Fibroblast of peridontal ligament (primary cell): ENCODE measurements around the gene IGF2BP3.

Source experiments
- DNase-seq: peaks from one replicate; pipeline ENCODE4 v3.0.0-alpha.2; 2010; ENCODE audit errors: extremely low read depth

The IGF2BP3 gene

DNA sequence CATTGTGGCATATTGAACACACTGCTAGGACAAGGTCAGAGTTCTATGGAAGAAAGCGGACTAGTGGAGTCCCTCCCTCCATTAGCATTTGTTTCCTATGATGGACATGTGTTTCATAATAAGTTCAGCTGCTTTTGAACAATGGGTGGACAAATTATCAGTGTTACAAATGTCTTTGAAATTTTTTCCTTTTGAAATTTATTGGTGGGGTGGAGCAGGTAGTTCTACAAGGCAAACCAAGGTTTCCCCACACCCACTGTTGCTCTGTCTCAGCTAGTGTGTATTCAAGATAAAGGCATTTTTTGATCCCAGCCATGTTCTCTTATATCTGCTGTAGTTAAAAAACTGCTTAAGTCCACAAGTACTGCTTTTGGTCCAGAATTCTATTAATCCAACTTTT, 91.3 kb downstream of the IGF2BP3 start:
- DNase-seq, result no peak

GRCh38 chr7:23377134-23377533, 93.2 kb downstream of the IGF2BP3 start:
- no peak for DNase-seq

GRCh38 chr7:23373151-23374004, 96.9 kb downstream of the IGF2BP3 start:
- DNase-seq, result no peak

DNA sequence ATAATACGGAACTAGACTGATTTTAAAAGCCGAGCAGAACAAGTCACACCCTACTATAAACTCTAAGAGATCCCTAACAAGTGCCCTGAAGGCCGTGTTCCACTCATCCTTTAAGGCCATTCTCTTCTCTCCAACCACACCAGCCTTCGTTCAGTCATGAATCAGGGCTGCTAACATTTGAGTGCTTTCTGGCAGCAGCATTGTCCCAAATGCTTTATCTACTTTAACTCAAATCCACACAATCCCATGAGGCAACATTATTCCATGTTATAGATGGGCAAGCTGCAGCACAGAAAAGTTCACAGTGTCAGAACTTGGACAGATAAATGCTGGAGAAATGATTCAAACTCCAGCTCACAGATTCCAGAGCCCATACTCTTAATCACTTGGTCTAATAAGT, 97.7 kb downstream of the IGF2BP3 start:
- no peak for DNase-seq

GRCh38 chr7:23371654-23372053, 98.6 kb downstream of the IGF2BP3 start:
- no peak for DNase-seq

- no peak for DNase-seq
These were observed 100.4 kb downstream of the IGF2BP3 start for GRCh38 chr7:23369695-23370404.

DNA sequence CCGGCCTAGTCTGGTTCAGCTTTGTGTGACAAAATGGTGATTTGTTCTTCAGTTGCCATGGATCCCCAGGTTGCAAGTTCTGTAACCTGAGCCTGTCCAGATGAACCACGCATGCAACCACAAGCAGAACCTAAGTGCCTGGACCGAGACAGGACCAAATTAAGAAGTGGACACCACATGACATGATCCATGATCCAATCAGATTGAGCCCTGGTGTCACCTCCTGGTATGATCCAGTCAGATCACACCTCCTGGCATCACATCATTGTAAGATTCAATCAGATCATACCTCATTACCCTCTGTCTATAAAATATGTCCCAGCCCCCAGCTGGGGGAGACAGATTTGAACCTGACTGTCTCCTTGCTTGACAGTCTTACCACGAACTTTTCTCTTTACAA, 101.2 kb downstream of the IGF2BP3 start:
- DNase-seq, result no peak

DNA sequence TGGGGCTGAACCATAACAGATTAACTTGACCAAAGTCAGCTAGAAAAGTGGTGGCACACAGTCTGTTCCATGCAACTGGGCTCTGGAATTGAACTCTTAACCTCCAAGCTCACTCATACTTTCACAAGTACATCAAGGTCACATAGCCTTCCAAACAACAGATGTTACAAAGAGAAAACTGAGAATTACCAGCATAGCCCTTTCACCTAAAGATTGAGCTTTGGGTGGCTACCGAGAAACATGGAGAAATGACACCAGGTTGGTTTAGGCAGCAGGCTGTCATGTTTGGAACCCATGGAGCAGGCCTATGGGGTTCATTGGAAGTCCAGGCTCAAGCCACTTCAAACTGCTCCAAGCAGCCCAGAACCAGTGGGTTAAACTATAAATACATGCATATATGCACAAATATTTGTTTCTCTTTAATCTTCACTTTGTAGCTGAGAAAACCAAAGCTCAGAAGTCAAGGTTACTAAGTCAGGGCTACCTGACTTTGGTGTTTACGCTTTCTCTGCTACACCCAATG, 112.1 kb downstream of the IGF2BP3 start:
- DNase-seq, result no peak

GRCh38 chr7:23357190-23358093, 112.8 kb downstream of the IGF2BP3 start:
- peak; percentile 66 for DNase-seq

- peak; percentile 42 for DNase-seq
These were observed 113.6 kb downstream of the IGF2BP3 start for GRCh38 chr7:23356726-23357125.

DNA sequence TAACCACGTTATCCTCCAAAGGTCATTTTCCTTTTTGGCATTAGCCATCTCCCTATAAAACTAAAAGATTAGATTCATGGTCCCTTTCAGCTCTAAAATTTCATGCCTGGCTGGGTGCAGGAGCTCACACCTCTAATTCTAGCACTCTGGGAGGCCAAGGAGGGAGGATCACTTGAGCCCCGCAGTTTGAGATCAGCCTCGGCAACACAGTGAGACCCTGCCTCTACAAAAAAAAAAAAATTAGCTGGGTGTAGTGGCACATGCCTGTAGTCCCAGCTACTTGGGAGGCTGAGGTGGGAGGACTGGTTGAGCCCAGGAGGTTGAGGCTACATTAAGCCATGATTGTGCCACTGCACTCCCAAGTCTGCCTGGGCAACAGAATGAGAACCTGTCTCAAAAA, 114.1 kb downstream of the IGF2BP3 start:
- no peak for DNase-seq

GRCh38 chr7:23353172-23353571, 117.1 kb downstream of the IGF2BP3 start:
- no peak for DNase-seq

DNA sequence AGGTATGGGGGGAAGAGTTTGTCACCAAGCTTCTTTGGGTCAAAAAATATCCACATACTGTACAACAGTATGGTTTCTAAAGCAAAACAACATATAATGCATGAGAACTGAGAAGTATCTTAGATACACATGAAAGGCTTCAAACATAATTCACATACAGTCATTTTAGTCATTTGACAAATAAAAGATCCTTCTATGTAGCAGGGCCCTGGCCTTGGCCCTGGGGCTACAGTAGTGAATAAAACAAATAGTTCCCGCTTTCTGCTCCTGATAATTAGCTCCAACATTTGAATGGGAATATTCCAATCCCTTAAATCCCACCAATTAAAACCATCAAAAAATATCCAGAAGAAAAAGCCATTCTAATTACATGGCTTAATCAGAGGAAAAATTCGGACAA, 119.8 kb downstream of the IGF2BP3 start:
- no peak for DNase-seq

- peak; percentile 77 for DNase-seq
These were observed 120.7 kb downstream of the IGF2BP3 start for GRCh38 chr7:23349484-23350157.

DNA sequence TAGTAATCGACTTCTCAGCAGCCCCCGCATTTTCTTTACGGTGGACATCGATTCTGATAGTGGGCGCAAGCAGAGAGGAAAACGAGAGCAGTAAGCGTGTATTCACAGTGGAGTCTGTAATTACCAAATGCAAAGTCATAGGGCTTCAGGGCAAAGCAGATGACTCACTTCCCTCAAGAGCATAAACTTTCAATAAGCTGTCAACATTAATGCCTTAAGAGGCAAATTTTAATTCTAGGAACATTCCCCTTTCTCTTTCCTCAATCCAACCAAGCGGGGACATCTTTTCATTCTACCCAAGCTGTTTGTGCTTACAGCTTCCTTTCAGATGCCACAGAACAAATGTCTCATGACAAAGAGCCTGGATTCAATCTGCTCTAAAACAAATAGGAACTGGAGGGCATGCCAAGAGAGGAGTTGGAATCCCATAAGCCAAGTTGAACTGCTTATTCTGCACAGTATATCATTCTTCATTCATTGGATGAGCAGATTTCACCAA, 122.6 kb downstream of the IGF2BP3 start:
- peak; percentile 90 for DNase-seq

DNA sequence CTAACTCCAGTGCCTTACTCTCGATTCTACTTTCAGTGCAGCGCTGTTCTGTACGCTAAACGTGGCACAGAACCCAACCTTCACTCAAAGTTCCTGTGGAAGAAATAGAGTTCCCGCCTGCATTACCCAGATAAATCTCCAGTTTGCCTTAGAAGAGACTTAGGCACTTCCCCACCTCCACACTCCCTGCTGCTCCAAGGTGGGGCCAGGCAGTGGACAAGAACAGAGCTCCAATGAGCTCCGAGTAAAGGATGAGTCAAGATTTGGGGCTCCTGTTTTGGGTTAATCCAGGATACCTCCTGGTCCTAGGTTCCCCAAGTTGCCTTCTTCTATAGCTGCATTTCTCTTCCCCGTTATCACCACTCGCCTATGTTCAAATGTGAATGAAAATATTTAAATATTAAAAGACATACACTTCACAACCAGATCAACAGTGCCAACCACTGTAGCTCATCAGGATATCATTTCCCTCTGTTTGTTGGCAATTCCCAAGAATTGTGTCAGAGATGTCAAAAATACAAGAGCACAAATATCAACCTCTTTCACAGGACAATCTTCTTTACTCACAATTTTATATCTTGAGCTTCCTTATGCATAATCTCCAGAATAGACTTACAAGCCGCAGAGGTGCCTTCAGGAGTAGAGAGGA, 123.1 kb downstream of the IGF2BP3 start:
- peak; percentile 36 for DNase-seq

GRCh38 chr7:23346316-23346715, 124.0 kb downstream of the IGF2BP3 start:
- DNase-seq, result no peak

DNA sequence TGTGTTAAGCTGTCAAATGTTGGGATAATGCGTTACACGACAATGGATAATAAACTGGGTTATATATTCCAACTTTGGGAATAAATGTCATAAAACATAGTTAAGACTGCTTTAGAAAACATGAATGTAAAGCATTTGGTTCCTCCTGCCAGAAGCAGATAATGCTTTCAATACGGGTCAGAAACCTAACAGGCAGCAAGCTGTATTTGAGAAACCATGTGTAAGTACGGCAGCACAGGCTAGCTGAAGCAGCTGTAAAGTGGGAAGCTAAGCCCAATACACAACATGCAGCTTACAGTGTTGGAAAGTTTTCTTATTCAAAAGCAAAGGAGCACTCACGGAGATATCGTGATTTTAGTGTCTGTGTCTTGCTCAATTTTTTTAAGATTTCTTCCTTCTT, 124.7 kb downstream of the IGF2BP3 start:
- no peak for DNase-seq

- DNase-seq, result peak; percentile 46
These were observed 126.3 kb downstream of the IGF2BP3 start for GRCh38 chr7:23343806-23344475.

- no peak for DNase-seq
These were observed 127.2 kb downstream of the IGF2BP3 start for GRCh38 chr7:23343102-23343501.
